Measurements from ENCODE around the gene PABPN1L. TPM values are rescaled to one million over a fixed set of nuclear protein-coding genes. Genes with fewer than 3 reads are reported as not detected.

Gene PABPN1L
- total and polyA plus RNA-seq, 9 of the 15 experiments (the other 6 are each of a cell fraction or from before 2014, with no cell fraction given): 0.11 to 0.32 TPM; not detected in 7

- FAIRE-seq (peak; percentile 49), DNase-seq (ENCODE audit: extremely low read depth in 1 of 4, low spot score in 3 of 4) (peak; percentile 55 to 80 (median 68)), ATAC-seq (peak; percentile 86)
- BruUV-seq (replicated peaks): no TSS peak
- Histone ChIP-seq H3K4me3 (no peak overlapping the region), H3K27me3 (ENCODE audit: control insufficient read depth in 2 of 2, insufficient read depth in 2 of 2, low read length in 2 of 2) (no peaks in the 10 kb centered on the region), H3K36me3 (ENCODE audit: control insufficient read depth, insufficient read depth, low read length) (no peaks in the 10 kb centered on the region; the same call in 2 of the 3 replicates), H3K4me2 (ENCODE audit: insufficient read depth, low read length) (no peak overlapping the region), H3K4me1 (replicated peaks in 1 of 2; ENCODE audit: control insufficient read depth in 2 of 2, insufficient read depth in 2 of 2, low read length in 2 of 2) (peaks cover 0 to 48% of the 10 kb centered on the region in 2 experiments; a peak in 2 of 5 replicates), H4K20me1 (replicated peaks; ENCODE audit: control insufficient read depth, insufficient read depth, low read length) (no peaks in the 10 kb centered on the region), H3K9me1 (ENCODE audit: control insufficient read depth, insufficient read depth, low read length) (no peaks in the 10 kb centered on the region), H3K9me3 (replicated peaks; ENCODE audit: control insufficient read depth, insufficient read depth, low read depth, low read length) (no peaks in the 10 kb centered on the region), H3K27ac (ENCODE audit: extremely low read depth, low read depth, low read length) (no peak overlapping the region), H2AFZ (ENCODE audit: low read depth, low read length) (no peak overlapping the region), H3K79me2 (ENCODE audit: control insufficient read depth, insufficient read depth, low read length) (no peaks in the 10 kb centered on the region), H3K9ac (ENCODE audit: insufficient read depth in 1 of 2, low read depth in 2 of 2, low read length in 2 of 2) (0 out of 4 replicates have a peak overlapping the region, but pooled peaks of 1 of the 2 experiments have one; percentile 4)
- in situ Hi-C loops (cut with MboI) (no loop called here), intact Hi-C loops (cut with micrococcal nuclease) (no loop called here)
- 74% methylated on average over 12 of the region's 39 CpGs for WGBS (ENCODE audit: insufficient coverage, low coverage, missing lambda C conversion rate)
- POLR2A ChIA-PET: interaction anchor here (0.5 kb wide), 1 partner anchor 9 kb away, joined by 3 read pairs; no protein-coding TSS in a partner anchor
- CTCF ChIA-PET (ENCODE audit: low intra/inter-chr PET ratio): no interaction called here
- TF ChIP-seq STAT5A (IDR thresholded peaks at IDR 0.05; ENCODE audit: borderline replicate concordance, low read length) (no peak), NR3C1 (CRISPR knock-in tag; IDR thresholded peaks at IDR 0.05) (no peak), POU5F1 (IDR thresholded peaks at IDR 0.05; ENCODE audit: borderline replicate concordance, low read depth, low read length, partially characterized antibody) (no peak), ZNF511 (CRISPR knock-in tag; IDR thresholded peaks at IDR 0.05) (no peak), RBFOX2 (IDR thresholded peaks at IDR 0.05; ENCODE audit: low read depth, low read length) (0 out of 2 replicates have a peak, but pooled peaks have one; percentile 28), SMC3 (conservative IDR thresholded peaks at IDR 0.05; ENCODE audit: insufficient read depth, low read depth, low read length) (peak; percentile 57), ZNF584 (CRISPR knock-in tag; IDR thresholded peaks at IDR 0.05; ENCODE audit: low read depth) (no peak), ZHX1 (conservative IDR thresholded peaks at IDR 0.05; ENCODE audit: low read length) (no peak), MYC (IDR thresholded peaks at IDR 0.05; ENCODE audit: low read depth, low read length) (peak; percentile 71; the same call in 1 of the 2 replicates), MYC (CRISPR knock-in tag; IDR thresholded peaks at IDR 0.05; ENCODE audit: borderline replicate concordance, low read depth) (no peak), HLTF (IDR thresholded peaks at IDR 0.05) (no peak), SIRT6 (IDR thresholded peaks at IDR 0.05; ENCODE audit: low read depth, low read length) (no peak), PRPF4 (IDR thresholded peaks at IDR 0.05; ENCODE audit: insufficient read depth, low read depth, low read length, poor library complexity, severe bottlenecking) (peak; percentile 95), HMGXB4 (CRISPR knock-in tag; IDR thresholded peaks at IDR 0.05) (0 out of 2 replicates have a peak, but pooled peaks have one; percentile 26), ZBTB17 (CRISPR knock-in tag; IDR thresholded peaks at IDR 0.05) (no peak), EHMT2 (IDR thresholded peaks at IDR 0.05) (no peak)
Measured at GRCh38 chr16:88839026-88839529, 27.4 kb downstream of the PABPN1L start.

Measured in K562 (cell line).